ENCODE results near the gene SOBP.

The SOBP gene

GRCh38 chr6:107704347-107705013 is 214.6 kb downstream of the SOBP start:
- Histone ChIP-seq H3K4me2 (ENCODE audit: insufficient read depth, low read length) (no peak overlapping the region), H3K4me3 (ENCODE audit: low read depth in 1 of 2, low read length in 2 of 2) (no peak overlapping the region), H3K4me1 (ENCODE audit: insufficient read depth, low read length) (no peaks in the 10 kb centered on the region), H2AFZ (ENCODE audit: low read depth, low read length) (peak overlapping the region; percentile 20; the same call in 1 of the 2 replicates), H4K20me1 (ENCODE audit: insufficient read depth, low read length) (no peaks in the 10 kb centered on the region), H3K36me3 (ENCODE audit: insufficient read depth, low read length) (no peaks in the 10 kb centered on the region), H3K79me2 (ENCODE audit: insufficient read depth, low read length) (no peaks in the 10 kb centered on the region), H3K27ac (ENCODE audit: low read length) (no peak overlapping the region), H3K9me3 (ENCODE audit: insufficient read depth, low read length, severe bottlenecking) (no peaks in the 10 kb centered on the region), H3K9ac (ENCODE audit: low read depth, low read length) (no peak overlapping the region), H3K27me3 (ENCODE audit: insufficient read depth, low read length, poor library complexity) (no peaks in the 10 kb centered on the region)
- TF ChIP-seq, protein P1, sequence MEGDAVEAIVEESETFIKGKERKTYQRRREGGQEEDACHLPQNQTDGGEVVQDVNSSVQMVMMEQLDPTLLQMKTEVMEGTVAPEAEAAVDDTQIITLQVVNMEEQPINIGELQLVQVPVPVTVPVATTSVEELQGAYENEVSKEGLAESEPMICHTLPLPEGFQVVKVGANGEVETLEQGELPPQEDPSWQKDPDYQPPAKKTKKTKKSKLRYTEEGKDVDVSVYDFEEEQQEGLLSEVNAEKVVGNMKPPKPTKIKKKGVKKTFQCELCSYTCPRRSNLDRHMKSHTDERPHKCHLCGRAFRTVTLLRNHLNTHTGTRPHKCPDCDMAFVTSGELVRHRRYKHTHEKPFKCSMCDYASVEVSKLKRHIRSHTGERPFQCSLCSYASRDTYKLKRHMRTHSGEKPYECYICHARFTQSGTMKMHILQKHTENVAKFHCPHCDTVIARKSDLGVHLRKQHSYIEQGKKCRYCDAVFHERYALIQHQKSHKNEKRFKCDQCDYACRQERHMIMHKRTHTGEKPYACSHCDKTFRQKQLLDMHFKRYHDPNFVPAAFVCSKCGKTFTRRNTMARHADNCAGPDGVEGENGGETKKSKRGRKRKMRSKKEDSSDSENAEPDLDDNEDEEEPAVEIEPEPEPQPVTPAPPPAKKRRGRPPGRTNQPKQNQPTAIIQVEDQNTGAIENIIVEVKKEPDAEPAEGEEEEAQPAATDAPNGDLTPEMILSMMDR (IDR thresholded peaks at IDR 0.05; ENCODE audit: borderline replicate concordance, extremely low read depth, low read length, poor library complexity, severe bottlenecking): peak; percentile 81
- no peak for TF ChIP-seq EZH2 (IDR thresholded peaks at IDR 0.05; ENCODE audit: borderline replicate concordance, low read depth, low read length, severe bottlenecking)
- peak; percentile 43 for DNase-seq
- ATAC-seq (ENCODE audit: insufficient read depth, low read depth): peak; percentile 83; the same call in 2 of the 3 replicates

- no peaks in the 10 kb centered on the region for H3K4me1 ChIP-seq (ENCODE audit: insufficient read depth, low read length)
- H3K36me3 ChIP-seq (ENCODE audit: insufficient read depth, low read length): no peaks in the 10 kb centered on the region
- no peak overlapping the region for H2AFZ ChIP-seq (ENCODE audit: low read depth, low read length)
- H4K20me1 ChIP-seq (ENCODE audit: insufficient read depth, low read length): no peaks in the 10 kb centered on the region
- DNase-seq (no peak), ATAC-seq (ENCODE audit: insufficient read depth, low read depth) (no peak)
- H3K4me2 ChIP-seq (ENCODE audit: insufficient read depth, low read length): no peak overlapping the region
- H3K79me2 ChIP-seq (ENCODE audit: insufficient read depth, low read length): no peaks in the 10 kb centered on the region
- no peak overlapping the region for H3K4me3 ChIP-seq (ENCODE audit: low read depth in 1 of 2, low read length in 2 of 2)
- no peaks in the 10 kb centered on the region for H3K9me3 ChIP-seq (ENCODE audit: insufficient read depth, low read length, severe bottlenecking)
- H3K27ac ChIP-seq (ENCODE audit: low read length): no peak overlapping the region
- no peaks in the 10 kb centered on the region for H3K27me3 ChIP-seq (ENCODE audit: insufficient read depth, low read length, poor library complexity)
- TF ChIP-seq EZH2 (IDR thresholded peaks at IDR 0.05; ENCODE audit: borderline replicate concordance, low read depth, low read length, severe bottlenecking): no peak
- TF ChIP-seq, protein P1 (IDR thresholded peaks at IDR 0.05; ENCODE audit: borderline replicate concordance, extremely low read depth, low read length, poor library complexity, severe bottlenecking): no peak
- no peak overlapping the region for H3K9ac ChIP-seq (ENCODE audit: low read depth, low read length)
Measured at GRCh38 chr6:107706516-107707115, 216.7 kb downstream of the SOBP start.

GRCh38 chr6:107707346-107708275 is 217.7 kb downstream of the SOBP start:
- no peak overlapping the region for H3K4me2 ChIP-seq (ENCODE audit: insufficient read depth, low read length)
- H4K20me1 ChIP-seq (ENCODE audit: insufficient read depth, low read length): no peaks in the 10 kb centered on the region
- no peak overlapping the region for H2AFZ ChIP-seq (ENCODE audit: low read depth, low read length)
- no peak for TF ChIP-seq EZH2 (IDR thresholded peaks at IDR 0.05; ENCODE audit: borderline replicate concordance, low read depth, low read length, severe bottlenecking)
- TF ChIP-seq, protein P1 (IDR thresholded peaks at IDR 0.05; ENCODE audit: borderline replicate concordance, extremely low read depth, low read length, poor library complexity, severe bottlenecking): no peak
- no peaks in the 10 kb centered on the region for H3K9me3 ChIP-seq (ENCODE audit: insufficient read depth, low read length, severe bottlenecking)
- no peaks in the 10 kb centered on the region for H3K36me3 ChIP-seq (ENCODE audit: insufficient read depth, low read length)
- H3K79me2 ChIP-seq (ENCODE audit: insufficient read depth, low read length): no peaks in the 10 kb centered on the region
- H3K27ac ChIP-seq (ENCODE audit: low read length): no peak overlapping the region
- DNase-seq (no peak), ATAC-seq (ENCODE audit: insufficient read depth, low read depth) (no peak)
- no peaks in the 10 kb centered on the region for H3K27me3 ChIP-seq (ENCODE audit: insufficient read depth, low read length, poor library complexity)
- no peak overlapping the region for H3K4me3 ChIP-seq (ENCODE audit: low read depth in 1 of 2, low read length in 2 of 2)
- no peaks in the 10 kb centered on the region for H3K4me1 ChIP-seq (ENCODE audit: insufficient read depth, low read length)
- no peak overlapping the region for H3K9ac ChIP-seq (ENCODE audit: low read depth, low read length)
